NCI-H1436 (cell line): ENCODE data around the gene CCDC126.
"Not testable (repeated sequence)": the region's sequence is repeated elsewhere in the genome, so short reads cannot be mapped to it uniquely, and the experiment has no call there.

Experiments used
- DNase-seq: peaks from one replicate; lab custom pipeline; 2025; lab: John Stamatoyannopoulos, UW

Gene CCDC126, protein sequence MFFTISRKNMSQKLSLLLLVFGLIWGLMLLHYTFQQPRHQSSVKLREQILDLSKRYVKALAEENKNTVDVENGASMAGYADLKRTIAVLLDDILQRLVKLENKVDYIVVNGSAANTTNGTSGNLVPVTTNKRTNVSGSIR

DNA sequence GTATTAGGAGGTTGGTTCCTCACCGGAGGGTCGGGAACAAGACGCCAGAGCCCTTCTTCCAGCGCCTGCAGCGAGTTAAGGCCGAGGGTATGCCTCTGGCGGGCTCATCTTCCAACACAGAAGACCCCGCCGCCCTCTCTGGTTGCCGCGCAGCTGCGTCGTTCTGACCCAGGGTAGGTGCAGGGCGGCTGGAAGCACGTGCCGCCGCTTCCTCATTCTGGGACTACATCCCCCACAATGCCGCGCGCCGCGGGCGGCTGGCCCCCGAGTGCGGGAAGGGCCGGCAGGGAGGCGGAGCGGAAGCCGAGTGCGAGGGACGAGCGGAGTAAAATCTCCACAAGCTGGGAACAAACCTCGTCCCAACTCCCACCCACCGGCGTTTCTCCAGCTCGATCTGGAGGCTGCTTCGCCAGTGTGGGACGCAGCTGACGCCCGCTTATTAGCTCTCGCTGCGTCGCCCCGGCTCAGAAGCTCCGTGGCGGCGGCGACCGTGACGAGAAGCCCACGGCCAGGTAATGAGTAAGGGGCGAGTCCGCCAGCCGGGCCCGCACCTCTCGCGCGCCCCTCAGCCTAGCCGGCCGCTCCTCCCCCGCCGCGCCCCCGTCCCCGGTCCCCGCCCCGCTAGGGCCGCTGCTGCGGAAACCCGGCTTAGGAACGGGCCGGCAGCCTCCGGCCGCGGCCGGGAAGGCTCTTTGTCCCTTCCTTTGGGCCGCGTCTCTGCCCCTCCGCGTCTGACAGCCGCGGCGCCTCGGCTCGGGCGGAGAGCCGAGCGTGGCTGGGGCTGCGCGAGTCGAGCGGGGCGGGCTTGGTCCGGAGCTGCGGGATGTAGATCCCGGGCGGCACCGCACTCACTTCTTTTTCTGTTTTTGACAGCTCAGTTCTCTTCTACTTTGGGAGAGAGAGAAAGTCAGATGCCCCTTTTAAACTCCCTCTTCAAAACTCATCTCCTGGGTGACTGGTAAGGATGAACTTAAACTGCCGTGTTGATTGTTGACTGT, at the start of gene CCDC126:
TSS of gene CCDC126 (plus strand) at position 289 of the 998 bp plus-strand sequence. CDS start 13,934 bp downstream, outside the sequence.
- DNase-seq: peak; percentile 75

- no peak for DNase-seq
These were observed 49.5 kb upstream of the CCDC126 start for GRCh38 chr7:23547662-23548061.

GRCh38 chr7:23558303-23558702, 38.9 kb upstream of the CCDC126 start:
- DNase-seq: no peak

DNA sequence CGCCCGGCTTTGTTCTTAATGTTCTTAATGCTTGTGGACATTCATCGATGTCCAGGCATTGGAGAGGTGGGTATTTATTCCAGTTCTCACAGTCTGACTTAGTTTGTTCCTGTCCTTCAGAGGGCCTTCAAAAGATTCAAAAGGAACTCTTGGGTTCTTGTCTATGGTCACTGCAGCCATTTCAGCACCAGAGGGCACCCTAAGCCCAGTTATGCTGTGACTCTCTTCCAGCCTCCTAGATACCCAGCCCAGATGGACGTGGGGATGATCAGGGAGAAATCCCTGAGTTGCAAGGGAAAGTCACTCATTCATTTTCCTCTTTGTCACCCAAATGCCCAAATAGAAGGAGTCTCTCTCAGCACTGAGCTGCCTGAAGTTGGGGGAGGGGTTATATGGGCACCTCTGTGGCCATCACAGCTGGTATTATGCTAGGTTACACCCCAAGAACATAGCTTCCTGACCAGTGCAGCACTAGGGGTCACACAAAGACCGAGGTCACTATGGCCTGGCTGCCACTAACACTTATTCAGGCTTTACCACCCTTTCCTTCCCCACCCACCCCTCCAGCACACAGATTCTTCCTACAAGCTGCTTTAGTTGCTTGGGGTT, 26.5 kb upstream of the CCDC126 start:
- peak; percentile 63 for DNase-seq

DNA sequence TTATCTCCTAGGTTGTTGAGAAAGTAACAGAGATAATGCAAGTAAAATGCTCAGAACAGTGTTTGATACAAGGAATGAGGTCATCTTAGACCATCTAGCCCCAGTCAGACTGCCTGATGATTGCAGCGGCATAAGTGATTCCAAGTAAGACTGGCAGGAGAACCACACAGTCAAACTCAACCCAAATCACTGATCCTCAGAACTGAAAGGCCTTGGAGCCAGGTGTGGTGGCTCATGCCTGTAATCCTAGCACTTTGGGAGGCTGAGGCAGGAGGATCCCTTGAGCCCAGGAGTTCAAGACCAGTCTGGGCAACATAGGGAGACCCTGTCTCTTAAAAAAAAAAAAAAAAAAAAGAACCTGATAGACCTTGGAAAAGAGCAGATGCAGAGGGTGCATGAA, 15.2 kb upstream of the CCDC126 start:
- not testable (repeated sequence) for DNase-seq

DNA sequence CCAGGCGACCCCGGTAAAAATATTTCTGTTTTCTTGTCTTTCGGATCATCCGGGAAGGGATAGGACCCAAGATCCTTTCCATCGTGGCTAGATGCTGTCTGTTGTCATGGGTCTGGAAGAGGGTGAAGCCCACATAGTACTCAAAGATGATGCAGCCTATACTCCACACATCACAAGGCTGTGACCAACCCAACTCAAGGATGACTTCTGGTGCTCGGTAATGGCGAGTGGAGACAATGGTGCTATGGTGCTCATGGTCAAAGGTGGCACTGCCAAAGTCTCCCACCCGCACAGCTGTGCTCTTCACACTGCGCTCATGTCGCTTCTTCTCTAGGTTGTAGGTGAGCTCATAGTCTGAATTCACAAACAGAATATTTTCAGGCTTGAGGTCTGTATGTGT, 11.9 kb upstream of the CCDC126 start:
- not testable (repeated sequence) for DNase-seq

DNA sequence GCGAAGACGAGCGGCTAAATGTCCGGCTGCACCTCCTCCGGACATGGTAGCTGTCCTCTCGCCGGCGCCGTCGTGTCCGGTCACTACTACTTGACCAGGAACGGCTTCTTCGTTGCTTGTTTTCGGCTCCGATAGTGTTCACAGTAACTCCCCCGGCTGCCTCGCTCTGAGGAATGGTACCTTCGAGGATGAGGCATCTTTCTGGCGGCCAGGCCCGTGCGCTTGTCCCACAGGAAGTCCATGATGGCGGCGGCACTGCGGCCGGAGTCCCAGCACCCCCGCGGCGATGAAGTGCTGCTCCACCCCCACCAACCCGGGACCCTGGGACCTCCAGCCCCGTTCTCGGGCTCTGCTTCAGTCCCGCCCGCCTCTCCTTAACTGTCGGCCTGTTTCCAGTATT, 11.0 kb upstream of the CCDC126 start:
- DNase-seq: no peak

- no peak for DNase-seq
These were observed 6.7 kb upstream of the CCDC126 start for GRCh38 chr7:23590529-23590928.

GRCh38 chr7:23593706-23594105, 3.5 kb upstream of the CCDC126 start:
- DNase-seq: no peak

DNA sequence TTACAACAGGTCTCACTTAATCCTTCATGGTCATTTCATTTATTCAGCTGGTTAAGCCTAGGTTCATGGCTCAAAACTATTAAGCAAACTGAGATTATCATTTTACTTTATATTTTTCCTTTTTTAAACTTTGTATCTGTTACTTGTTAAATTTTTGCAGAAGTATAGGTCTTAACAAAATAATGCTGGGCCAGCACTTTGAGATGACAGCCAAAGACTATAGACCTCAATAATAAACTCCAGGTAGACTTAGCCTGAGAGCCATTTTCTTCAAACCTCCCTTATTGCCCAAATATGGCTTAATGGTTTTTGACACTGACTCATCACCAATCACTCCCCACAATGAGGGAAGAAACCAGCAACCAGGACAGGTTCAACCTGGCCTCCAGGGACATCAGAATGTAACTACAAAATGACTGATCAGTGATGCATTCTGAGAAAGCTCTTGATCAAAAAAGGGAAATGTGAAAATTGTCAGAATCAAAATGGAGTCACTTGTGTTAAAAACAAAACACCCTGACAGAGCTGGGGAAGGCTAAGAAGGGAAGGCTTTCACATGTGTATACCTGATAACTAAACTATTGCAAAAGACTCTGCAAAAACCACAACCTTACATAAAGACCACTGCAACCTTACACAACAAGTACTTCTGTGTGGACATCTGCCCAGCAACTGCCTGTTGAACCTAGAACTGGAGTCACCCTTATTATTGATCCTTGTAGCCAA, 2.1 kb upstream of the CCDC126 start:
- DNase-seq: no peak

GRCh38 chr7:23598296-23598695, 1.1 kb downstream of the CCDC126 start:
- no peak for DNase-seq

- DNase-seq: no peak
These were observed 3.1 kb downstream of the CCDC126 start for GRCh38 chr7:23600236-23600635.

- no peak for DNase-seq
These were observed 6.6 kb downstream of the CCDC126 start for GRCh38 chr7:23603632-23604295.

GRCh38 chr7:23604296-23604640, 7.1 kb downstream of the CCDC126 start:
- no peak for DNase-seq

DNA sequence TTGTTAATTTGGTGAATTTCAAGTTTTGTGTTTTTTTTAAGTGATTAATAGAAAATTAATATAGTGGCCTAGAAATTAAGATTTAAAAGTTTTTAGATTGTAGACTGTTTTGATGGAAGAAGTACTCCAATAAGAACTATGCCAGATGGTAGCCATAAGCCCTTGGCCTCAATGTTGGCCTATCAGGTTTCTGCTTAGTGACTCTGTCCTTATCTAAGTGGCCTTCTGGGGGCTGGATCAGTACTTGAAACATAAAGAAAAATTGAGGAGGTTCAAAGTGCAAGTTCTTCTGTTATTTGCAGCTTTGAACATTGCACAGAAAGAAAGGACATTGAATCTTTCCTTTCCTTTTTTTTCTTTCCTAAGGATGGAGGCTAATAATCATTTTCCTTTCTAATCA, 9.9 kb downstream of the CCDC126 start:
- no peak for DNase-seq

- DNase-seq: no peak
These were observed 10.7 kb downstream of the CCDC126 start for GRCh38 chr7:23607866-23608265.

DNA sequence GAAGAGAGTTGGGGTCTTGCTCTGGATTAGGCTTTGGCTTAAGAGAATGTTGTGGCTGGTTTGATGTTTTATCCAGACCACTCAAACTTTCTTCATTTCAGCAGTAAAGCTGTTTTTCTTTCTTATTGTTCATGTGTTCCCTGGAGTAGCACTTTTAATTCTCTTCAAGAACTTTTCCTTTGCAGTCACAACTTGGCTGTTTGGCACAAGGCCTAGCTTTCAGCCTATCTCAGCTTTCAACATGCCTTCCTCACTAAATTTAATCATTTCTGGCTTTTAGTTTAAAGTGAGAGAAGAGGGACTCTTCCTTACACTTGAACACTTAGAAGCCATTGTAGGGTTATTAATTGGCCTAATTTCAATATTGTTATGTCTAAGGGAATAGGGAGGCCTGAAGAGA, 18.1 kb downstream of the CCDC126 start:
- no peak for DNase-seq

DNA sequence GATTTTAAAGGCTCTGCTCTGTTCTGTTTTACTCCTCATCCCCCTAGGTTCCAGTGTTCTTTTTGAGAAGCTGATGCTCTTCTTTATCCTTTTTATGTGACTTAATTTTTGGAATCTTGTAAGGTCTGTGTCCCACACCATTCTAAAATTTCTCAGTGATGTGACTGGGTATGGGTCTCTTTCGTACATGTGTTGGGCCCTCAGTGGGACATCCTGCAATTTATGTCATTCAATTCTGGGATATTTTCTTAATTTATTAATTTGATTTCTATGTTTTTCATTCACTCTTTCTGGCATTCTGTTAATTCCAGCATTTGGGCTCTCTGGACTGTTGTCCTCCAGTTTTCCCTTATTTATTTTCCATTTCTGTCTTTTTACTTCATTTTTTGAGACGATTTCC, 19.4 kb downstream of the CCDC126 start:
- no peak for DNase-seq

- no peak for DNase-seq
These were observed 20.3 kb downstream of the CCDC126 start for GRCh38 chr7:23617482-23617881.

DNA sequence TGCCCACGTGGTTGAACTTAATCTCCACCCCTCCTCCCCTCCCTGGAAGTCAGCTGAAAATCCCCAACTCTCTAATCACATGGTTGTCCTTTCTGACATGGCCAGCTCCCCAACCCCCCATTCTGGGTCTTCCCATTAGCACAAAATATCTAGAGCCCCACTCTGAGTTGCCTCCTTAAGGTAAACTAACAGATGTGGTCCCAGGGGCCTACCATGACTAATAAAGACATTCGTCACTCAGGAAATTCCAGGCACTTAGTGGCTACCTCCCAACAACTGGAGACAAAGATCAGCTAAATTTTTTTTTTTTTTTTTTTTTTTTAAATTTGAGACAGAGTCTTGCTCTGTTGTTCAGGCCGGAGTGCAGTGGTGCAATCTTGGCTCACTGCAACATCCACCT, 21.1 kb downstream of the CCDC126 start:
- no peak for DNase-seq

- DNase-seq: no peak
These were observed 22.0 kb downstream of the CCDC126 start for GRCh38 chr7:23619141-23619540.

- no peak for DNase-seq
These were observed 25.3 kb downstream of the CCDC126 start for GRCh38 chr7:23622506-23622925.
